GM18868 (cell line): ENCODE measurements around the gene NELFB.

ENCODE experiments used
- ATAC-seq: cut with Tn5 transposase; IDR thresholded peaks from one replicate; pipeline ENCODE4 v1.9.1; 2021; ENCODE audit warnings: mild to moderate bottlenecking, moderate library complexity; ENCODE audit not compliant: unreplicated experiment

The NELFB gene

GRCh38 chr9:137223078-137223970 lies 31.8 kb upstream of the NELFB start:
- peak; percentile 73 for ATAC-seq

- ATAC-seq, result no peak
Observed at GRCh38 chr9:137224830-137225694, 30.1 kb upstream of the NELFB start, which contains the start of gene CYSRT1. Gene CYSRT1 (plus strand): TSS chr9:137225174. CDS start chr9:137225622, 448 bp downstream.

GRCh38 chr9:137225699-137226331 lies 29.3 kb upstream of the NELFB start:
- ATAC-seq, result no peak

GRCh38 chr9:137226338-137227053 lies 28.6 kb upstream of the NELFB start:
- no peak for ATAC-seq

GRCh38 chr9:137227054-137227852 lies 27.9 kb upstream of the NELFB start, which contains the start of gene RNF224:
Gene RNF224 (plus strand): TSS chr9:137227502. CDS start chr9:137228336, 834 bp downstream.
- no peak for ATAC-seq

GRCh38 chr9:137227853-137228505 lies 27.1 kb upstream of the NELFB start:
- no peak for ATAC-seq

- no peak for ATAC-seq
Observed at GRCh38 chr9:137228506-137228967, 26.6 kb upstream of the NELFB start.

GRCh38 chr9:137228968-137229896 lies 25.9 kb upstream of the NELFB start:
- no peak for ATAC-seq

- ATAC-seq, result no peak
Observed at GRCh38 chr9:137229903-137230704, 25.0 kb upstream of the NELFB start.

- ATAC-seq, result no peak
Observed at GRCh38 chr9:137230705-137231371, 24.3 kb upstream of the NELFB start, which contains the start of gene SLC34A3. Gene SLC34A3 (plus strand): TSS chr9:137230901. CDS start chr9:137231703, 802 bp downstream.

GRCh38 chr9:137231372-137232039 lies 23.6 kb upstream of the NELFB start:
- no peak for ATAC-seq

GRCh38 chr9:137232101-137232500 lies 23.0 kb upstream of the NELFB start:
- no peak for ATAC-seq

GRCh38 chr9:137232510-137232909 lies 22.6 kb upstream of the NELFB start:
- no peak for ATAC-seq

GRCh38 chr9:137233143-137233980 lies 21.8 kb upstream of the NELFB start:
- no peak for ATAC-seq
